ENCODE measurements around the gene RBM47.

DNA sequence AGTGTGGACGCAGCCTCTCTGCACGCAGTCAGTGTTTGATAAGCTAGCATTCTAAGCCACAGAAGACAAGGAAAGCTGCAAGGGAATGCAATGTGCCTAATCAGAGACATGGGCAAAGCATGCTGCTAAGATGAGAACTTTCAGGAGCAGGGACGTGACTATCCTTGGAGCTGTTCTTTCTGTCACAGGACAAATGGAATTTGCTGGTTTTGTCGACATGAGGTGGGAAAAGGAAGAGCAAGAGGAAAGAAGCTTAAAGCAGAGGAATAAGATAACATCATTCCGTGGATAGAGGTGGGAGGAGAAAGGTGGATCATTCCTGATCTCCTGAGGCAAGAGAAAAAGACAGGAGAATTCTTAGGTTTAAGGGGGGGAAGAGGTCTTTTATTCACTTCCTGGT, 33.7 kb downstream of the RBM47 start:
- TF ChIP-seq, protein P1, sequence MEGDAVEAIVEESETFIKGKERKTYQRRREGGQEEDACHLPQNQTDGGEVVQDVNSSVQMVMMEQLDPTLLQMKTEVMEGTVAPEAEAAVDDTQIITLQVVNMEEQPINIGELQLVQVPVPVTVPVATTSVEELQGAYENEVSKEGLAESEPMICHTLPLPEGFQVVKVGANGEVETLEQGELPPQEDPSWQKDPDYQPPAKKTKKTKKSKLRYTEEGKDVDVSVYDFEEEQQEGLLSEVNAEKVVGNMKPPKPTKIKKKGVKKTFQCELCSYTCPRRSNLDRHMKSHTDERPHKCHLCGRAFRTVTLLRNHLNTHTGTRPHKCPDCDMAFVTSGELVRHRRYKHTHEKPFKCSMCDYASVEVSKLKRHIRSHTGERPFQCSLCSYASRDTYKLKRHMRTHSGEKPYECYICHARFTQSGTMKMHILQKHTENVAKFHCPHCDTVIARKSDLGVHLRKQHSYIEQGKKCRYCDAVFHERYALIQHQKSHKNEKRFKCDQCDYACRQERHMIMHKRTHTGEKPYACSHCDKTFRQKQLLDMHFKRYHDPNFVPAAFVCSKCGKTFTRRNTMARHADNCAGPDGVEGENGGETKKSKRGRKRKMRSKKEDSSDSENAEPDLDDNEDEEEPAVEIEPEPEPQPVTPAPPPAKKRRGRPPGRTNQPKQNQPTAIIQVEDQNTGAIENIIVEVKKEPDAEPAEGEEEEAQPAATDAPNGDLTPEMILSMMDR (IDR thresholded peaks at IDR 0.05; ENCODE audit: insufficient read depth, low read length): no peak
- TF ChIP-seq, protein P2, sequence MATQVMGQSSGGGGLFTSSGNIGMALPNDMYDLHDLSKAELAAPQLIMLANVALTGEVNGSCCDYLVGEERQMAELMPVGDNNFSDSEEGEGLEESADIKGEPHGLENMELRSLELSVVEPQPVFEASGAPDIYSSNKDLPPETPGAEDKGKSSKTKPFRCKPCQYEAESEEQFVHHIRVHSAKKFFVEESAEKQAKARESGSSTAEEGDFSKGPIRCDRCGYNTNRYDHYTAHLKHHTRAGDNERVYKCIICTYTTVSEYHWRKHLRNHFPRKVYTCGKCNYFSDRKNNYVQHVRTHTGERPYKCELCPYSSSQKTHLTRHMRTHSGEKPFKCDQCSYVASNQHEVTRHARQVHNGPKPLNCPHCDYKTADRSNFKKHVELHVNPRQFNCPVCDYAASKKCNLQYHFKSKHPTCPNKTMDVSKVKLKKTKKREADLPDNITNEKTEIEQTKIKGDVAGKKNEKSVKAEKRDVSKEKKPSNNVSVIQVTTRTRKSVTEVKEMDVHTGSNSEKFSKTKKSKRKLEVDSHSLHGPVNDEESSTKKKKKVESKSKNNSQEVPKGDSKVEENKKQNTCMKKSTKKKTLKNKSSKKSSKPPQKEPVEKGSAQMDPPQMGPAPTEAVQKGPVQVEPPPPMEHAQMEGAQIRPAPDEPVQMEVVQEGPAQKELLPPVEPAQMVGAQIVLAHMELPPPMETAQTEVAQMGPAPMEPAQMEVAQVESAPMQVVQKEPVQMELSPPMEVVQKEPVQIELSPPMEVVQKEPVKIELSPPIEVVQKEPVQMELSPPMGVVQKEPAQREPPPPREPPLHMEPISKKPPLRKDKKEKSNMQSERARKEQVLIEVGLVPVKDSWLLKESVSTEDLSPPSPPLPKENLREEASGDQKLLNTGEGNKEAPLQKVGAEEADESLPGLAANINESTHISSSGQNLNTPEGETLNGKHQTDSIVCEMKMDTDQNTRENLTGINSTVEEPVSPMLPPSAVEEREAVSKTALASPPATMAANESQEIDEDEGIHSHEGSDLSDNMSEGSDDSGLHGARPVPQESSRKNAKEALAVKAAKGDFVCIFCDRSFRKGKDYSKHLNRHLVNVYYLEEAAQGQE (IDR thresholded peaks at IDR 0.05; ENCODE audit: insufficient replicate concordance, low read depth): no peak
- TF ChIP-seq POLR2AphosphoS5 (IDR thresholded peaks at IDR 0.05; ENCODE audit: low read depth): no peak
- no peak for TF ChIP-seq GABPA (IDR thresholded peaks at IDR 0.05; ENCODE audit: low read depth)
